ENCODE results near the gene PTGR1.

Gene PTGR1

GRCh38 chr9:111542497-111543254 lies 56.8 kb downstream of the PTGR1 start:
- DNase-seq (ENCODE audit: low read depth): no peak

- no peak for DNase-seq (ENCODE audit: low read depth)
Observed at GRCh38 chr9:111533099-111533790, 66.2 kb downstream of the PTGR1 start.

- no peak for DNase-seq (ENCODE audit: low read depth)
Observed at GRCh38 chr9:111531716-111532115, 67.7 kb downstream of the PTGR1 start.

DNA sequence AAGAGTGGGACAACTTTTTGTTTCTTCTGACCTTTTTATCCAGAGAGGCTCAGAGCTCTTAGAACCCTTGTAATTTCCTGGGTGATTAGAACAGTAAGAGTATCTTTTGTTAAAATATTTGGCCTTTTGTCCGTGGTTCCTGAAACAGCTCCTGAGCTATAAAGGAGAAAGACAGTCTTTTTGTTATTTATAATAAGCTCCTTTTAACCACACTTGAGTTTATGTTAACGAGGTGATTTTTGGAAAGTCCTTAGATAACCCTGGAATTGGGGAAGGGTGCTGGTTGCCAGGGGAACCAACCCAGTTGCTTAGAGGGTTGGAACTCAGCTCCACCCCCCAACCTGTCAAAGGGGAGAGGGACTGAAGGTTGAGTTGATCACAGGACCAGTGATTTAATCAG lies 69.7 kb downstream of the PTGR1 start:
- DNase-seq (ENCODE audit: low read depth): no peak

DNA sequence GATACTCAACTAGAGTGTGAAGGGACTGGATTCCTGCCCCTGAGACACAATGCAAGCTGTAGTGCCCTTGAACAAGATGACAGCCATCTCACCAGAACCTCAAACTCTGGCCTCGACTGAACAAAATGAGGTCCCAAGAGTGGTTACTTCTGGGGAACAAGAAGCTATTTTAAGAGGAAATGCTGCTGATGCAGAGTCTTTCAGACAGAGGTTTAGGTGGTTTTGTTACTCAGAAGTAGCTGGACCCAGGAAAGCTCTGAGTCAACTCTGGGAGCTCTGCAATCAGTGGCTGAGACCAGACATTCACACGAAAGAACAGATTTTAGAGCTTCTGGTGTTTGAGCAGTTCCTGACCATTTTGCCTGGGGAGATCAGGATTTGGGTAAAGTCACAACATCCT lies 72.1 kb downstream of the PTGR1 start:
- DNase-seq (ENCODE audit: low read depth): no peak

GRCh38 chr9:111525056-111525977 lies 74.1 kb downstream of the PTGR1 start, which contains the start of gene ZNF483:
TSS of gene ZNF483 (plus strand) at chr9:111525179. CDS start at chr9:111527396, 2,217 bp downstream.
- DNase-seq (ENCODE audit: low read depth): peak; percentile 38

DNA sequence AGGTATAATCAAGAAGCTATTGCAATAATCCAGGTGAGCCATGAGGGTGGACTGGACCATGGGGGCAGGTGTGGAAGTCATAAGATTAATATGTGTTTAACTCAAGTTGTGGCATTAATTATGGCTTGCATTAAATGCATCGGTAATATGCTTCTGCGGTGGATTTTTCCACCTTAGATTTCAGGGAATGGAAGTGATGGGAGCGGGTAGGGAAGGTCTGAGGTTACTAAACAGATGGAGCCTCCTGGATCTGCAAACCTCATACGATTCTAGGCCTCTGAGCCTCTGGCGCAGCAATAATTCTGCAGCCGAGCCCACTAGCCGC lies 74.8 kb downstream of the PTGR1 start:
- no peak for DNase-seq (ENCODE audit: low read depth)

- DNase-seq (ENCODE audit: low read depth): no peak
Observed at GRCh38 chr9:111516061-111516465, 83.4 kb downstream of the PTGR1 start.

- no peak for DNase-seq (ENCODE audit: low read depth)
Observed at GRCh38 chr9:111514967-111515366, 84.5 kb downstream of the PTGR1 start.

Data from stimulated activated CD8-positive, alpha-beta memory T cell treated with anti-CD3 and anti-CD28 coated beads, Interleukin-7, amount 100 ng/mL, for 24 hours (primary cell).